NCI-H187 treated with DMSO at 0.1 percent for 48 hours (cell line): Measurements from ENCODE around the gene MRPL18.
A peak's percentile ranks its signal among the peaks of the same experiment; 100 is the strongest.
"Not testable (repeated sequence)": the region's sequence is repeated elsewhere in the genome, so short reads cannot be mapped to it uniquely, and the experiment has no call there.

ENCODE experiments used
- DNase-seq: peaks from one replicate; lab custom pipeline; 2025; lab: John Stamatoyannopoulos, UW

MRPL18 gene

DNA sequence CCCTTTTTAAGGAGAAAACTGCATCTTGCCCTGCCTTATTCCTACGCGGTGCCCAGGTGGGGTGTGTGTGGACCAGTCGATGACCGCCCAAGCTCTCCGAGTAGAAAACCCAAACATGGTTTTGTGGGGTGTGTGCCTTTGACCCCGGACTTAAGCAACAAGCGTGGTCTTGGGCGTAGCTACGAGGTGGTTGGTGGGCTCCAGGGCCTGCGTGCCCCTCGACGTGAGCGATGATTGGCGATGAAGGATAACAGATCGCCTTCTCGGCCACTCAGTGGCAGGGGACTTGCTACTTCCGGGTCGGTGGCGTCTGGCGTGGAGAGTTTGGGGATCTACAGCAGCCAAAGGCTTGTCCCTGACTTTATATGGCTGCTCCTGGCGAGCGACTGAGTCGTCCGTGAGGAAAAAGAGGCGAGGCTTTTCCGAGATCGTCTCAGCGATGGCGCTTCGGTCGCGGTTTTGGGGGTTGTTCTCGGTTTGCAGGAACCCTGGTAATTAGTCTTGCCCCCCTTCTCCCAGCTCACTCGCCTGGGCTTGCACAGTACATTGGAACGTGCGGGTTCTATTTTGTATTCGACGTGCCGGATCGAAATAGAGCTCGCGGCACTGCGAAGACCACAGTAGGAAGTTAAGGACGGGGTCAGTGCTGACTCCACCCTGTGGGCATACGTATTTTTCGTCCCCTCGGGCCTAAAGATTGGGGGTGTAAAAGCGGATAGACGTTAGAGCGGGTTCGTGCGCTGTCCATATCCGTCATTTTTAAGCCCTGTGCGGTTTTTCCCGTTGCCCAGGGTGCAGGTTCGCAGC, at the start of gene MRPL18:
Gene MRPL18 (plus strand): TSS at position 319 of the 807 bp plus-strand sequence. CDS start 121 bp downstream, at position 440.
- DNase-seq = peak; percentile 85

- no peak for DNase-seq
These were observed 48.1 kb upstream of the MRPL18 start for GRCh38 chr6:159742165-159742564.

GRCh38 chr6:159745081-159745480, 45.2 kb upstream of the MRPL18 start:
- DNase-seq = no peak

DNA sequence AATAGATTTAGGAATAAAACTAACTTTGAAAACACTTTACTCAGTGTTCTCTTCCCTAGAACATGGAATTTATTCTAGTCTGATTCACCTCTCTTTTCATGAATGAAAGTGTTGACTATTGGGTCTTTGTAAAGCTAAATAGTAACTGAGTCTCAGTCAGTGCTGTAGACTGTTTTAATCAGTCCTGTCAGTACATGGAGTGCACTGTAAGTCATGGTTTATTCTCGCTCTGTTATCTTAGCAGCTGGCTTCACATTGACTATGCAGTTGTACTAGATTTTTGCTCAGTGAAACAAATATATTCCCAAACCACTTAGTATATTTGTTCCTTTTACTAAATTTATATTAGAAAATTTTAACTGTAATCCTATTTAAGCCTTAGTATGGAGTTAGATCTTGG, 43.5 kb upstream of the MRPL18 start:
- DNase-seq = no peak

DNA sequence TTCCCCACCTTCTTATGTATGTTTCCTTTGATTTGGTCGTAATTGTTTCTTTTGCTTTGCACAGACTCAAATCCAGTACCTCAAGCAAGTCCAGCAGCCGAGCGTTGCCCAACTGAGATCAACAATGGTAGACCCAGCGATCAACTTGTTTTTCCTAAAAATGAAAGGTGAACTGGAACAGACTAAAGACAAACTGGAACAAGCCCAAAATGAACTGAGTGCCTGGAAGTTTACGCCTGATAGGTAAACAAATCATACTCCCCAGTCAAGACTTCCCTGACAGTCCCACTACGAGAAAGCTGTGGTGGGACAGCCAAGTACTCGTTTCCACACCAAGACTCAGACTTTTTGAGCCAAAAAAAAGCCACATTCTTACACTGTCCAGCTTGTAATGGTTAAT, 42.1 kb upstream of the MRPL18 start:
- not testable (repeated sequence) for DNase-seq

DNA sequence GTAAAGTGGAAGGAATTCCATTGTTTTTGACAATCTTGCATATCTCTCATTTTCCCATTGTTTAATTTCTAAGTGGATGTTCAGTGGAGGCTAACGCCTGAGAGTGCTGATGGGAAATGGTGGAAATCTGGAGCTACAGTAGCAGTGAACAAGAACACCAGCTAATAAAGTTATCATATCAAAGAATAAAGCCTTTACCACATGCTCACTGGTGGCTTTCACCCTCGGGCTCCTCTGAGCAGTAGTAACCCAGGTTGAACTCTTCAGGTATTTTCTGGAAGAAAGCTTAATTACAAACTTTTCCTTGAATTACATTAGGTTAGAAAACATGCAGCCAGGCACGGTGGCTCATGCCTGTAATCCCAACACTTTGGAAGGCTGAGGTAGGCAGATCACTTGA, 38.8 kb upstream of the MRPL18 start:
- DNase-seq = no peak

DNA sequence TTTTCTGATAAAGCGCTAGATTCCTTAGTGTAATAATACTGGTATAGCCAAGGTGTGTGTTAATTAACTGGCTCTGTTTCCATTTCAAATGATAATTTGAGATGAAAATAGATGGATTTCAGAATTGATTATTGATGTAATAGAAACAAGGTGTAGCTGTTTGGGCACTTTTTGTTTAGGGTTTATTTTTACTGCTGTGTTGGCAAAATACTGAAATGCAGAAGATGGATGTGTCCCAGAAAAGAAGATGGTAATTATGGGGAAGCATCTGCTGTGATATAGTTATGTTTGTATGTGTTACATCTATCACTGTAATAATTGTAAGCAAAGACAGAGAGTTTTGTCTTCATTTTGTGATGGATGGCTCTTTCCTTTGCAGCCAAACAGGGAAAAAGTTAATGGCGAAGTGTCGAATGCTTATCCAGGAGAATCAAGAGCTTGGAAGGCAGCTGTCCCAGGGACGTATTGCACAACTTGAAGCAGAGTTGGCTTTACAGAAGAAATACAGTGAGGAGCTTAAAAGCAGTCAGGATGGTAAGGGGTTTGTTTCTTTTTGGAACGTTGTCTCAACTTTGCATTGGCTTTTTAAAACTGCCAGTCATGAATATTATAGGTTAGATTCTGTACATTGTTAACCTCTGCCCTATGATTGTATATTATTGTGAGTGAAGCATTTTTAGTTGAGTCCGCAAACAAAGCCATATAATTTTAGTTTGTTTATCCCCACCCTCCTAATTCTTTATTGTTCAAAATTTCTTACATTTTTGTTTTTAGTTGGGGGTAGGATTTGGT, 37.0 kb upstream of the MRPL18 start:
- DNase-seq = no peak

DNA sequence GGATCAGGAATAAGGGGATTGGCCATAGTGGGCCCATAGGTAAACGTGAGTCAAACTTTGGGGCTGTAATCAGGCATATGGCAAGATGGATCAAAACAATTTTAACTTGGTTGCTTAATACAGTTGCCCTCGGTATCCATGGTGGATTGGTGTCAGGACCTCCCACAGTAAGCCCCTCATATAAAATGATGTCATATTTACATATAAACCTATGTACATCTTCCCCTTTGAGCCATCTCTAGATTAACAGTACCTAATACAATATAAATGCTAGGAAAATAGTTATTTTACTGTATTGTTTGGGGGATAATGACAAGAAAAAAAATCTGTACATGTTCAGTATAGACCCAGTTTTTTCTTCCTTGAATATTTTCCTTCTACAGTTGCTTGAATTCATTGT, 35.9 kb upstream of the MRPL18 start:
- no peak for DNase-seq

DNA sequence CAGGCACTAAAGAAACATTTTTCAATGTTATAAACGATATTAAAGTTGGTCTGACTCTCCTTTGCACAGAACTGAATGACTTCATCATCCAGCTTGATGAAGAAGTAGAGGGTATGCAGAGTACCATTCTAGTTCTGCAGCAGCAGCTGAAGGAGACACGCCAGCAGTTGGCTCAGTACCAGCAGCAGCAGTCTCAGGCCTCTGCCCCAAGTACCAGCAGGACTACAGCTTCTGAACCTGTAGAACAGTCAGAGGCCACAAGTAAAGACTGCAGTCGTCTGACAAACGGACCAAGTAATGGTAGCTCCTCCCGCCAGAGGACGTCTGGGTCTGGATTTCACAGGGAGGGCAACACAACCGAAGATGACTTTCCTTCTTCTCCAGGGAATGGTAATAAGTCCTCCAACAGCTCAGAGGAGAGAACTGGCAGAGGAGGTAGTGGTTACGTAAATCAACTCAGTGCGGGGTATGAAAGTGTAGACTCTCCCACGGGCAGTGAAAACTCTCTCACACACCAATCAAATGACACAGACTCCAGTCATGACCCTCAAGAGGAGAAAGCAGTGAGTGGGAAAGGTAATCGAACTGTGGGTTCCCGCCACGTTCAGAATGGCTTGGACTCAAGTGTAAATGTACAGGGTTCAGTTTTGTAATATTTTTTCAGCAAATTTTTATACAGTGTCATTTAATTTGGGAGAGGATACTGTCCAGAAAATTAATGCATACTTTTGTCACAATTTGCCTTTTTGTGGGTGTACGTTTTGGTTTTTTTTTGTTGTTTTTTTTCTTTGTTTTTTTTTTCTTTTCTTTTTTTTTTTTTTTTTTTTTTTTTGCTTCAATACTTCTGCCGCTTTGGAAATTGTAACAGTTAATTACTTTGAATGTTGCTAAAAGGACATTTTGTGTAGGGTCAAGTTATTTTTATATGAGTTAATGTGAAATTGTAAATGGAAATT, 35.0 kb upstream of the MRPL18 start:
- no peak for DNase-seq

GRCh38 chr6:159756508-159756907, 33.8 kb upstream of the MRPL18 start:
- DNase-seq = peak; percentile 51

DNA sequence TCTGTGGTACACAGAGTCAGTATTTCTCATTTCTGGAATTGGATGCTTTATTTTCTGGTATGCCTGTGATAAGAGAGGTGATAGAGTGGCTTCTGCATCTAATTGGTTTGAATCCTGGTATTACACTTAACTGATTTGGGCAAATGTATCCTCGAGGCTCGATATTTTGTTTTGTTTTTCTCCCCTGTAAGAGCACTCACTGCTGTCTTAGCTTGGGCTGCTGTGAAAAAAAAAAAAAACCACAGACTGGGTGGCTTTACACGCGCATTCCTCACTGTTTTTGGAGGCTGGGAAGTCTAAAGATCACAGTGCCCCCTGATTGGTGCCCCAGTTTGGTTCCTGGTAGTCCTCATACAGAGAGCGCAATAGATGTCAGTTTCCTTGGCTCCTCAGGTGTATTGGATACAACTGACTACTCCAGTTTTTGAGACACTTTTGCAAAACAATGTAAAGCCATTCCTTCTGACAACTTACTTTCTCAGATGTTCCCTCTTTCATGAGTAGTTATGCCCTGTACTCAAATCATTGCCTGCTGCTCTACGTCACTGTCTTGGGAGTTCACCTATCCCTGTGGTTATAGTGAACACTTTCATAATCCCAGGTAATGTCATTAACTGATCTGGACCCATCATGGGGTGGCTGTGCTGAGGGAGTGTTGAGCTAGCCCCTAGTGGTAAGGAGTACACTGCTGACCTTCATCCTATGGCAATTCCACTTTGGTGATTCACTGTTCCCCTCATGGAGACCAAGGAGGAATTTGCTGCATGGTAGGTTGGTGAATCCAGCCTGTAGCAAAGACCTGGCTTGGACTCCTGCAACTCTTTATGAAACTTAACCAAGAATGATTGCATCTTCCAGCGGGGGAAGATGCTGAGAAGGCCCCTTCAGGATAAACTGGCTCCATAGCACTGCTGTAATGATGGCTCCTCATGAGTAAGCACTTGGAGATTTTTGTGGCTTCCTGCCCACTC, 32.0 kb upstream of the MRPL18 start:
- no peak for DNase-seq

DNA sequence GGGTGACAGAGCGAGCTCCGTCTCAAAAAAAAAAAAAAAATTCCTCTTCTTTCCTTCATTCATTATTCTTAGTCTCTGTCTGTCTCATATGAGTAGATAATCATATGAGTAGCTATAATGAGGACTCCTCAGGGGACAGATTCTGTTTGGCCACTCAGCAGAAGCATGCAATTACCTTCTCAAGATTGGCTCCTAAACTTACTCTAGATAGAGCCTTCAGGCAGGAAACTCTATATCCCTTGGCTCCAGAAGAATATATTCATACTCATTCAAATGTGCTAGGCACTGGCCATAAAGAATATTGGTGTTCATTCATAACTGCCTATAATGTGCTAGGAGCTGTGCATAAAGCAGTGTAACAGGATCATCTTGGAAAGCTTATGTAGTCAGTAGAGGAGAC, 30.6 kb upstream of the MRPL18 start:
- DNase-seq = no peak

DNA sequence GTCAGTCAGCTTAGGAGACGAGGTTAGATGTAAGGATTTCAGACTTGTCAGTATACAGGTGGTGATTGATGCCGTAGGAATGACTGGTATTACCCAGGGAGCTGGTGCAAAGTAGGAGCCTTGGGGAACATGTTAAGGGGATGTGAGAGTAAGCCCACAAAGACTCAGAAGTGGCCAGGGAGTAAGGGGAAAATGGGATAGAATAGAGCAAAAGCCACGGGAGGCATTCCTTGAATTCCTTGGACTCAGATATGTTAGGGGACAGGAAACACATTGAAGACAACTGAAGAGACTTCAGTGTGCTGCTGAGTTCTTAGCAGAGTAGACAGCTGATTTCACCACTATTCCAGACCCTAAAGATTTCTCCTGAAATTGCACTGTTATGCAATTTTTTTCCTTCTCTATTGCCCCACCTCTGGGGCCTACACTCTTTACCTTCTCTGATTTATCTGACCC, 29.6 kb upstream of the MRPL18 start:
- DNase-seq = no peak

DNA sequence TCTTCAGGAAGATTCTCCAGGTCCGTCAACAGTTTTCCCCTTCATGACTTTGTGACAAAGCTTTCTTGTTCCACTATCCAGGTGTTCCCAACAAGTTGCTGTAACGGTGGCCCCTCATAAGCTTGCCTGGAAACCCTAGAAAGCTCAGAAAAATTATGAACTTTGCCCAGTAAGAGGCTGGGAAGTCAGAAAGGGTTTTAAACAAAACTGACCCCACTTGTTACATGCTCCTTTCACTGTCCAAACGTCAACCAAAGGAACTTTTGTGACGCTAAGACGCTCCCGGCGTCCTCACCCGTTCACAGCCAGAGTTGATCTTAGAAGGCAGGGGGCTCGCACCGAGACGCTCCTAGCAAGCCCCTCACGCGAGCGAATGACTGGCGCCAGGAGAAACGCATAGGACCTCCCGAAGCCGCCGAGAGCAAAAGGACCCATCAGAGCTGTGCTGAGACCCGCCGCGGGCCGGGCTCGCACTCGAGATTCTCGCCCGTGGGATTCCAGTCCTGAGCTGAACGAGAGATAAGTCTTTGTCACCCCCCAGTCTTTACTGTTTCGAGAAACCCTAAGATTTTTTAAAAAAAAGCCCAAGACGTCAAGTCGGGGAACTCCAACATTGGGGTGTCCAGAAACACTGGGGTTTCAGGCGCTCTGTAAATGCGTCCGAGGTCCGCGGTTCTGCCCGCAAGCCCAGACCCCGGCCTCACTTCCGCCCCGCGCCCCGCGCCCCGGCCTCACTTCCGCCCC, 29.0 kb upstream of the MRPL18 start:
- DNase-seq = no peak

DNA sequence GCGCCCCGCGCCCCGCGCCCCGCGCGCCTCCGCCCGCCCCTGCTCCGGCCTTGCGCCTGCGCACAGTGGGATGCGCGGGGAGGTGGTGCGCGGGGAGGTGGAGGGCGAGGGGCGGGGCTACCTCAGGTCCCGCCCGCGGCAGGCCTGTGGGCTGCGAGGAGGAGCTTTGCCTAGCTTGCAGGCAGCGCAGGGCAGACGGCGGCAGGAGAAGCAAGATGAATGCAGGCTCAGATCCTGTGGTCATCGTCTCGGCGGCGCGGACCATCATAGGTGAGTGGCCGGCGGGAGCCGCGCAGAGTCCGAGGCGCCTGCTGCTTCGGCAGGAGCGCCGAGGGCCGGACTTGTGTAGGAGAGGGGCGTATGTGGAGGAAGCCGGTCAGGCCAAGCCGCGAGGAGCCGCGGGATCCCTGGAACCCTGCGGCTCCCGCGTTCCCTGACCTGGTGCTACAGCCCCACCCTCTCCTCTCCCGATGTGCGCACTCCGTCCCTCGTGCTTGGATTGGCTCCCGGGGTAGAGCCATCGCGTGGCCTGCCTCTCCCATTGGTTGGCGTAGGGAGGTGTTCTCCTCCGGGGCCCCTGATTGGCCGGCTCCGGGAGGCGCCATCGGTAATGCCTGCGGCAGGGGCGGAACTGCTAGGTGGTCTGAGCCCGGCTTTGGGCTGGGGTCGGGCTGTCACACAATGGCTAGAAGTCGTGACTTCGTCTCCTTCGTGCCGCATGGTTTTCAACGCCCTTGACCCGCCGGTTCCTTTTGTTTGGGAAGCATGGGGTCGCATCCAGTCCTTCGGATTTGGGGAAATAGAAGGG, 28.2 kb upstream of the MRPL18 start, which contains the start of gene ACAT2:
Gene ACAT2 (plus strand): TSS at position 173 of the 808 bp plus-strand sequence. CDS start 43 bp downstream, at position 216.
- peak; percentile 68 for DNase-seq

DNA sequence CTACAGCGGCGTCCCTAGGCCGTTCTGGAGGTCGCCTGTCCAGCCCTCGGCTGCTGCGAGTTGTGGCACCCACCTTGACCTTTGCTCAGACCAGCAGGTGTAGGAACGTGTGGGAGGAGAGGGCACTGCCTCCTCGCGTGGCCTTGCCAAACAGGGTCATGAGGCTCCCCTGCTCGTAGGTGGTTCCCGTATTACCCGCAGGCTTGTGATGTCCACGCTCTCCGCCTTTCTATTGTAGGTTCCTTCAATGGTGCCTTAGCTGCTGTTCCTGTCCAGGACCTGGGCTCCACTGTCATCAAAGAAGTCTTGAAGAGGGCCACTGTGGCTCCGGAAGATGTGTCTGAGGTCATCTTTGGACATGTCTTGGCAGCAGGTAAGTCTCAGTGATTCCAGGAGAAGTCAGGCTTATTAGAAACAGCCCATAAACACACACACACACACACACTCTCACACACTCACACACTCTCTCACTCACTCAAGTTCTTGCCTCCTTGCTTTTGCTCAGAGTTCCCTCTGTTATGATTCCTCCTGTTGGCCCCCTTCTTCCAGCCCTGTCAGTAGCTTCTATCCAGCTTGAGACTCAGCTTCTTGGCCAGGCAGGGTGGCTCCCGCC, 27.5 kb upstream of the MRPL18 start:
- no peak for DNase-seq

DNA sequence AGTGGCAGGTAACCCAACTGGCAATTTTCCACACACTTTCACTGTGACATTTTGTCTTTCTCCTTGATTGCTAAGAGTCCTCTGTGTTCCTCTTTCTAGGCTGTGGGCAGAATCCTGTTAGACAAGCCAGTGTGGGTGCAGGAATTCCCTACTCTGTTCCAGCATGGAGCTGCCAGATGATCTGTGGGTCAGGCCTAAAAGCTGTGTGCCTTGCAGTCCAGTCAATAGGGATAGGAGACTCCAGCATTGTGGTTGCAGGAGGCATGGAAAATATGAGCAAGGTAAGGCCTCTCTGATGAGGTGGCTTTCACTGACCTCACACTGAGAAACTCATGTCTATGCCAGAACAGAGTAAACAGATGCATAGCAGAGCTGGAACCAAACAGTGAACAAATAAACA, 23.4 kb upstream of the MRPL18 start:
- DNase-seq = no peak

GRCh38 chr6:159769470-159769869, 20.8 kb upstream of the MRPL18 start:
- DNase-seq = no peak

GRCh38 chr6:159772196-159772595, 18.1 kb upstream of the MRPL18 start:
- DNase-seq = no peak
